ENCODE data around the gene PNPLA4.

Gene PNPLA4, protein sequence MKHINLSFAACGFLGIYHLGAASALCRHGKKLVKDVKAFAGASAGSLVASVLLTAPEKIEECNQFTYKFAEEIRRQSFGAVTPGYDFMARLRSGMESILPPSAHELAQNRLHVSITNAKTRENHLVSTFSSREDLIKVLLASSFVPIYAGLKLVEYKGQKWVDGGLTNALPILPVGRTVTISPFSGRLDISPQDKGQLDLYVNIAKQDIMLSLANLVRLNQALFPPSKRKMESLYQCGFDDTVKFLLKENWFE

DNA sequence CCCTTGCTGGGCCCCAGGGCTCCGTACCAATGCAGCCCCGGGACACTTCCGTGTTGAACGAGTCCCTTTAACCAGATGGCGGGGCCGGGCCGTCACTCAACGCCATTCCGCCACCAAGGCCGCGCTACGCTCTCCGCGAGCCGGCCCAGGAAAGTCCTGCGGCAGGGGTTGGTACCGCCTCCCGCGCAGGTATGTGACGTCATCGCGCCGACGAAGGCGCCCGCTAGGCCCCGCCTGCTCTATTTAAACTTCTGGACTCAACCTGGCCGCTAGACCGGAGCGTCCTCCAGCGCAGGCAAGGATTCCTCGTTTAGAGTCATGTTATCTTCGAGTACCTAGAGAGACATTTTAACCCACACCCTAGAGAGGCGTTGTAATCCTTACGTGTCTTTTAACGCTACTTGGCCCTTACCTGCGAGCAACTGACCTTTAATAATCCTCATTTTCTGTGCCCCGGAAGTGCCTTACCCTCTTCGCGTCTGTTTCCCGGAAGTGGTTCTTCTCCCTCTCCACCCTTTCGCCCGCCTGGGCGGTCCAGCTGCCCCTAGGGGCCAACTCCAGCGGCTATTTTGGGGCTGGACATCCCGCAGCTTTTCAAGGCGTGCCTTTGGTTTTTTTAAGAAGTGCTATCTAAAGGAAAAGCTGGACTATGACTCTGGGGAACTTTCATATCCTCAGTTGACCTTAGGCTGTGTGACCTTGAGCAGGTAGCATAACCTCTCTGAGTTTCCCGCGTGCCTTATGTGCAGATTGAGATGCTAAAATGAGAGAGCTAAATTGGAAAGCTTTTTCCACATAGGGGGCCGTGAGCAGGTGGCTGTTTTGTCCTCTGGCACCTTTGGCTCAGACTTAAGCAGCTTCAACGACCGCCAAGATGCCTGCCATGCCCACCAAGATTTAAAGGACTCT, at the start of gene PNPLA4:
PNPLA4 (minus strand) TSS at position 155 of the 909 bp plus-strand sequence. CDS start 1,294 bp downstream, outside the sequence.
- DNase-seq (ENCODE audit: low read depth in 1 of 2, low spot score in 1 of 2): peak; percentile 63 to 92
- TF ChIP-seq JUND (IDR thresholded peaks at IDR 0.05; ENCODE audit: low read depth): no peak
- in situ Hi-C loops (cut with HindIII; ENCODE audit: low pct_unique_long_range_greater_than_20kb, low sequenced_read_pairs): no loop called here

DNA sequence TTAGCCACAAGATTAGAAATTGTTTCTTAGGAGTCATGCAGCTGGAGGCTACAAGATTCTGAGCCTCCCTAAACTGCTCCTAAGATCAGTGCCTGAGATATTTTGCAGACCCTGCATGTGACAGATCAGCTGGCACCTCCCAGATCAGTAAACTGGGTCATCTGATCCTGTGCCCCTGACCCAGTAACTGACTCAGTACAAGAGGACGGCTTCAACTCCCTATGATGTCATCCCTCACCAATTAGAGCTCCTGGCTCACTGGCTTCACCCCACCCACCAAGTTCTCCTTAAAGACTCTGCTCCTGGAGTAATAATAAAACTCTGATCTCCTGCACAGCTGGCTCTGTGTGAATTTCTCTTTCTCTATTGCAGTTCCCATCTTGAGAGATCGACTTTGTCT, 45.4 kb upstream of the PNPLA4 start:
- in situ Hi-C loops (cut with HindIII; ENCODE audit: low pct_unique_long_range_greater_than_20kb, low sequenced_read_pairs): no loop called here
- no peak for DNase-seq (ENCODE audit: low read depth in 1 of 2, low spot score in 1 of 2)
- no peak for TF ChIP-seq JUND (IDR thresholded peaks at IDR 0.05; ENCODE audit: low read depth)

- no peak for TF ChIP-seq JUND (IDR thresholded peaks at IDR 0.05; ENCODE audit: low read depth)
- DNase-seq (ENCODE audit: low read depth in 1 of 2, low spot score in 1 of 2): no peak
- in situ Hi-C loops (cut with HindIII; ENCODE audit: low pct_unique_long_range_greater_than_20kb, low sequenced_read_pairs): no loop called here
Measured at GRCh38 chrX:7970428-7970827, 43.2 kb upstream of the PNPLA4 start.

GRCh38 chrX:7965436-7965835, 38.2 kb upstream of the PNPLA4 start:
- no peak for TF ChIP-seq JUND (IDR thresholded peaks at IDR 0.05; ENCODE audit: low read depth)
- in situ Hi-C loops (cut with HindIII; ENCODE audit: low pct_unique_long_range_greater_than_20kb, low sequenced_read_pairs): no loop called here
- no peak for DNase-seq (ENCODE audit: low read depth in 1 of 2, low spot score in 1 of 2)

DNA sequence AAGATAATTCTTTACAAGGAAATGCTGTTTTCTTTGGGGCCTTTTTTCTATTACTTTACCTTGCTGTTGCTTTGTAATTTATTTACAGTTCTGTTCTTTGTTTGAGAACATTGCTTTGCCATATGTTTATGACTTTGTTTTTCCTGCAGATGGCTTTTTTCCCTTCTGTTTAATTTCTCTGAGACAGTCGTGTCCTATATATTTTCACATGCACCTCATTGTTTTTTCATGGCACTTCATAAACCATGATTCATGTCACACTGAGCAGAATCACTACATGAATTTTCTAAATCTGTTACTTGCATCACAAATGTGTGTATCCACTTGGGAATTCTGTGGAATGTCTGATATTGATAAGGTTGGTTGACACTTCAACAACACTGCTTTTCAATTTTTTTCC, 33.0 kb upstream of the PNPLA4 start:
- DNase-seq (ENCODE audit: low read depth in 1 of 2, low spot score in 1 of 2): no peak
- in situ Hi-C loops (cut with HindIII; ENCODE audit: low pct_unique_long_range_greater_than_20kb, low sequenced_read_pairs): no loop called here
- no peak for TF ChIP-seq JUND (IDR thresholded peaks at IDR 0.05; ENCODE audit: low read depth)

GRCh38 chrX:7953446-7953845, 26.2 kb upstream of the PNPLA4 start:
- no peak for DNase-seq (ENCODE audit: low read depth in 1 of 2, low spot score in 1 of 2)
- in situ Hi-C loops (cut with HindIII; ENCODE audit: low pct_unique_long_range_greater_than_20kb, low sequenced_read_pairs): no loop called here
- TF ChIP-seq JUND (IDR thresholded peaks at IDR 0.05; ENCODE audit: low read depth): no peak

DNA sequence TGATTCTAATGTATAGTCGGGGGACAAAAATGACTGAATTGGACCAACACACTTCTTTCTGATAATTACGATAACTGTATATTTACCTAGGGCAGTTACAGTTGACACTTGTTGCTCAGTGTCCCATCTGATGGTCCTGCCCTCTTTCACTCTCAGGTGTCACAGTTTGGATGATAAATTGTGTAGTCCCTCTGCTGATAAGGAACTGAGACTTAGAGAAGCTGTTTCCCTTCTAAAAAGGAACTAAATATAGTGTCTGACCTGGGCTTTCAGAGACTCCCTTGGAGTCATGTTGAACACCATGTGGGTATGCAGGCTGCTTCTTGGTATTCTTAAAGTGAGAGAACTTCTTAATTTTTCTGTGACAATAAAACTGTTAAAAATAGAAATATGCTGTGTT, 23.7 kb upstream of the PNPLA4 start:
- in situ Hi-C loops (cut with HindIII; ENCODE audit: low pct_unique_long_range_greater_than_20kb, low sequenced_read_pairs): no loop called here
- DNase-seq (ENCODE audit: low read depth in 1 of 2, low spot score in 1 of 2): no peak
- no peak for TF ChIP-seq JUND (IDR thresholded peaks at IDR 0.05; ENCODE audit: low read depth)

GRCh38 chrX:7948483-7948882, 21.3 kb upstream of the PNPLA4 start:
- in situ Hi-C loops (cut with HindIII; ENCODE audit: low pct_unique_long_range_greater_than_20kb, low sequenced_read_pairs): no loop called here
- no peak for TF ChIP-seq JUND (IDR thresholded peaks at IDR 0.05; ENCODE audit: low read depth)
- no peak for DNase-seq (ENCODE audit: low read depth in 1 of 2, low spot score in 1 of 2)

- in situ Hi-C loops (cut with HindIII; ENCODE audit: low pct_unique_long_range_greater_than_20kb, low sequenced_read_pairs): no loop called here
- no peak for TF ChIP-seq JUND (IDR thresholded peaks at IDR 0.05; ENCODE audit: low read depth)
- no peak for DNase-seq (ENCODE audit: low read depth in 1 of 2, low spot score in 1 of 2)
Measured at GRCh38 chrX:7946960-7947359, 19.7 kb upstream of the PNPLA4 start.

- in situ Hi-C loops (cut with HindIII; ENCODE audit: low pct_unique_long_range_greater_than_20kb, low sequenced_read_pairs): no loop called here
- no peak for TF ChIP-seq JUND (IDR thresholded peaks at IDR 0.05; ENCODE audit: low read depth)
- DNase-seq (ENCODE audit: low read depth in 1 of 2, low spot score in 1 of 2): no peak
Measured at GRCh38 chrX:7943600-7944245, 16.5 kb upstream of the PNPLA4 start.

GRCh38 chrX:7941390-7942042, 14.3 kb upstream of the PNPLA4 start:
- in situ Hi-C loops (cut with HindIII; ENCODE audit: low pct_unique_long_range_greater_than_20kb, low sequenced_read_pairs): no loop called here
- no peak for TF ChIP-seq JUND (IDR thresholded peaks at IDR 0.05; ENCODE audit: low read depth)
- peak in 1 of 2 experiments; percentile 22 for DNase-seq (ENCODE audit: low read depth in 1 of 2, low spot score in 1 of 2)

GRCh38 chrX:7934026-7934425, 6.8 kb upstream of the PNPLA4 start:
- TF ChIP-seq JUND (IDR thresholded peaks at IDR 0.05; ENCODE audit: low read depth): no peak
- DNase-seq (ENCODE audit: low read depth in 1 of 2, low spot score in 1 of 2): no peak
- in situ Hi-C loops (cut with HindIII; ENCODE audit: low pct_unique_long_range_greater_than_20kb, low sequenced_read_pairs): no loop called here
